ENCODE measurements around the gene CCDC88A.
"Not testable (repeated sequence)": the region's sequence is repeated elsewhere in the genome, so short reads cannot be mapped to it uniquely, and the experiment has no call there.

CCDC88A gene

DNA sequence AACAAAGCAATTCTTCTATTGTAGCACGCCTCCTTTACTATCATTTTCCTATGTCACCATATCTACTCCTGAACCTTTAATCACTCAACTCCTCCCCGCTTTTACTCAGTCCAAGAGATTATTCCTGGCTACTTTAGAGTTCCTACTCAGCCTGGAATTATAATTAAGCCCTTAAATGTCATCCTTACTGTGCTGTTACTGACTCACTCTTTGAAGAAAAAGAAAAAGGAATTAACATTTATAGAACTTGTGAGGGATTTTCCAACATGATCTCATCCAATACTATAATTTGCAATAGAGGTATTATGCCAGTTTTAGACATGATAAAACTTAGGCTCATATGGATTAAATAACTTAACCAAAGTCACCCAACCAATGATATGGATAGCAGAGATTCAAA lies 61.7 kb downstream of the CCDC88A start:
- Histone ChIP-seq H3K36me3 (ENCODE audit: control insufficient read depth in 5 of 5, insufficient read depth in 5 of 5, low read length in 5 of 5) (peaks cover 6 to 10% (median 7%) of the 10 kb centered on the region in 5 donors), H3K4me3 (ENCODE audit: low read depth in 1 of 5, low read length in 5 of 5) (no peak overlapping the region), H3K4me1 (ENCODE audit: control insufficient read depth in 5 of 5, insufficient read depth in 5 of 5, low read length in 5 of 5) (peaks cover 0 to 9% (median 3%) of the 10 kb centered on the region in 5 donors), H3K27me3 (ENCODE audit: control insufficient read depth in 5 of 5, insufficient read depth in 4 of 5, low read length in 5 of 5) (no peaks in the 10 kb centered on the region), H3K9me3 (ENCODE audit: control insufficient read depth in 5 of 5, low read length in 5 of 5) (no peaks in the 10 kb centered on the region), H3K27ac (ENCODE audit: low read depth, low read length) (no peak overlapping the region), H3K9ac (ENCODE audit: low read length in 5 of 5) (no peak overlapping the region)

- H3K4me3 ChIP-seq (ENCODE audit: low read depth in 1 of 5, low read length in 5 of 5), result no peak overlapping the region
- peaks cover 6 to 10% (median 7%) of the 10 kb centered on the region in 5 donors for H3K36me3 ChIP-seq (ENCODE audit: control insufficient read depth in 5 of 5, insufficient read depth in 5 of 5, low read length in 5 of 5)
- peaks cover 0 to 9% (median 3%) of the 10 kb centered on the region in 5 donors for H3K4me1 ChIP-seq (ENCODE audit: control insufficient read depth in 5 of 5, insufficient read depth in 5 of 5, low read length in 5 of 5)
- no peaks in the 10 kb centered on the region for H3K27me3 ChIP-seq (ENCODE audit: control insufficient read depth in 5 of 5, insufficient read depth in 4 of 5, low read length in 5 of 5)
- H3K27ac ChIP-seq (ENCODE audit: low read depth, low read length), result no peak overlapping the region
- H3K9me3 ChIP-seq (ENCODE audit: control insufficient read depth in 5 of 5, low read length in 5 of 5), result no peaks in the 10 kb centered on the region
- no peak overlapping the region for H3K9ac ChIP-seq (ENCODE audit: low read length in 5 of 5)
Measured at GRCh38 chr2:55357164-55357563, 62.5 kb downstream of the CCDC88A start.

DNA sequence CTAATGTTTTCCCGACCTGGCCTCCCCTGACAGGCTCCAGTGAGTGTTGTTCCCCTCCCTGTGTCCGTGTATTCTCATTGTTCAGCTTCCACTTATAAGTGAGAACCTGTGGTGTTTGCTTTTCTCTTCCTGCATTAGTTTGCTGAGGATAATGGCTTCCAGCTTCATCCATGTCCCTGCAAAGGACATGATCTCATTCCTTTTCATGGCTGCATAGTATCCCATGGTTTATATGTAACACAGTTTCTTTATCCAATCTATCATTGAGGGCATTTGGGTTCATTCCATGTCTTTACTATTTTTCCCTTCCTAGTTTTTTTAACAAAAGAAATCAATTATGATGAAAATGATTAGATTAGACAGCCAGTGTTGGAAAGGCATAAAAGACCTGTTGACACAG lies 63.5 kb downstream of the CCDC88A start:
- not testable (repeated sequence) for H3K4me3 ChIP-seq (ENCODE audit: low read depth in 1 of 5, low read length in 5 of 5); H3K27ac ChIP-seq (ENCODE audit: low read depth, low read length)
- peaks cover 7 to 13% (median 10%) of the 10 kb centered on the region in 5 donors for H3K36me3 ChIP-seq (ENCODE audit: control insufficient read depth in 5 of 5, insufficient read depth in 5 of 5, low read length in 5 of 5)

DNA sequence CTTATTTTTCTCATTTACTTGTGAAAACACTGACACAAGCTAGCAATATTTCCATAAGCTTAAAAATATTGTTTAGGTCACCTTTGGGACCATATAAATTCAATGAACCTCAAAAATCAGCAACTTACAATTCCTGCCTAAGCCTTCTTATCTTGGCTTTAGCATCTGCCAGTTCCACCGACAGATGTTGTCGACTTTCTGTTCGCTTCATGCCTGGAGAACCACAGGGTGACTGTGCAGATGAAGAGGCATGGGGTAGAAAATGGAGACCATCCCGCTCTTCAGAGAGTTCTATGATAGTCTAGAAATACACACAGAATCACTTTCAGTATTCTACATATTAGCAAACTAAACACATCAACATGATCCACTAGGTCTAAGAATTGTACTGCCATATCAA lies 64.2 kb downstream of the CCDC88A start:
- peaks cover 7 to 13% (median 10%) of the 10 kb centered on the region in 5 donors for H3K36me3 ChIP-seq (ENCODE audit: control insufficient read depth in 5 of 5, insufficient read depth in 5 of 5, low read length in 5 of 5)
- no peak overlapping the region for H3K27ac ChIP-seq (ENCODE audit: low read depth, low read length)
- peaks cover 0 to 3% (median 2%) of the 10 kb centered on the region in 5 donors for H3K9me3 ChIP-seq (ENCODE audit: control insufficient read depth in 5 of 5, low read length in 5 of 5)
- peaks cover 0 to 9% (median 3%) of the 10 kb centered on the region in 5 donors for H3K4me1 ChIP-seq (ENCODE audit: control insufficient read depth in 5 of 5, insufficient read depth in 5 of 5, low read length in 5 of 5)
- H3K27me3 ChIP-seq (ENCODE audit: control insufficient read depth in 5 of 5, insufficient read depth in 4 of 5, low read length in 5 of 5), result no peaks in the 10 kb centered on the region
- H3K9ac ChIP-seq (ENCODE audit: low read length in 5 of 5), result no peak overlapping the region
- H3K4me3 ChIP-seq (ENCODE audit: low read depth in 1 of 5, low read length in 5 of 5), result no peak overlapping the region

More for the DNA sequence above, 63.5 kb downstream of the CCDC88A start:
- not testable (repeated sequence) for H3K9ac ChIP-seq (ENCODE audit: low read length in 5 of 5); H3K4me1 ChIP-seq (ENCODE audit: control insufficient read depth in 5 of 5, insufficient read depth in 5 of 5, low read length in 5 of 5); H3K9me3 ChIP-seq (ENCODE audit: control insufficient read depth in 5 of 5, low read length in 5 of 5); H3K27me3 ChIP-seq (ENCODE audit: control insufficient read depth in 5 of 5, insufficient read depth in 4 of 5, low read length in 5 of 5)

GRCh38 chr2:55351672-55352071 lies 68.0 kb downstream of the CCDC88A start:
- H3K36me3 ChIP-seq (ENCODE audit: control insufficient read depth in 5 of 5, insufficient read depth in 5 of 5, low read length in 5 of 5), result peaks cover 10 to 19% (median 12%) of the 10 kb centered on the region in 5 donors

DNA sequence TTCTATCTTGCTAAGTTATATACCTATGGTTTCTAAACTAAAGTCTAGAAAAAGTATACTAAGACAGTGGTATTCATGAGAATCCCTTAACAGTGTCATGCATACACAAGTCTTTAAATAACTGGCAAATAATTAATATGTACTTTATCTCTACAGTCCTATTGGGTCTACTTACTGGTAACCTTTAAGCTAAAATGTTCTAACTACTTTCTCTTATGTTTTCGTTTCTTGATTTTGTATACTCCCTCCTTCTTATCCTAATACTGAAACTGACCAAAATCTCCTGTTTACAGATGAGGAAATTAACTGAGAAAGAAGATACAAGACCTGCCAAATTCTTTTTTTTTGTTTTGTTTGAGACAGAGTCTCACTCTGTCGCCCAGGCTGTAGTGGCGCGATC lies 74.6 kb downstream of the CCDC88A start:
- H3K4me1 ChIP-seq (ENCODE audit: control insufficient read depth in 5 of 5, insufficient read depth in 5 of 5, low read length in 5 of 5), result no peaks in the 10 kb centered on the region
- H3K36me3 ChIP-seq (ENCODE audit: control insufficient read depth in 5 of 5, insufficient read depth in 5 of 5, low read length in 5 of 5), result peaks cover 5 to 32% (median 7%) of the 10 kb centered on the region in 5 donors
- no peak overlapping the region for H3K4me3 ChIP-seq (ENCODE audit: low read depth in 1 of 5, low read length in 5 of 5)
- H3K9ac ChIP-seq (ENCODE audit: low read length in 5 of 5), result no peak overlapping the region
- no peaks in the 10 kb centered on the region for H3K9me3 ChIP-seq (ENCODE audit: control insufficient read depth in 5 of 5, low read length in 5 of 5)
- H3K27me3 ChIP-seq (ENCODE audit: control insufficient read depth in 5 of 5, insufficient read depth in 4 of 5, low read length in 5 of 5), result no peaks in the 10 kb centered on the region
- no peak overlapping the region for H3K27ac ChIP-seq (ENCODE audit: low read depth, low read length)

More at GRCh38 chr2:55351672-55352071, 68.0 kb downstream of the CCDC88A start:
- H3K27ac ChIP-seq (ENCODE audit: low read depth, low read length), result no peak overlapping the region
- peaks cover 0 to 3% (median 2%) of the 10 kb centered on the region in 5 donors for H3K9me3 ChIP-seq (ENCODE audit: control insufficient read depth in 5 of 5, low read length in 5 of 5)
- no peaks in the 10 kb centered on the region for H3K27me3 ChIP-seq (ENCODE audit: control insufficient read depth in 5 of 5, insufficient read depth in 4 of 5, low read length in 5 of 5)
- no peak overlapping the region for H3K4me3 ChIP-seq (ENCODE audit: low read depth in 1 of 5, low read length in 5 of 5)
- no peaks in the 10 kb centered on the region for H3K4me1 ChIP-seq (ENCODE audit: control insufficient read depth in 5 of 5, insufficient read depth in 5 of 5, low read length in 5 of 5)
- H3K9ac ChIP-seq (ENCODE audit: low read length in 5 of 5), result no peak overlapping the region

GRCh38 chr2:55338268-55338667 lies 81.4 kb downstream of the CCDC88A start:
- Histone ChIP-seq H3K4me1 (ENCODE audit: control insufficient read depth in 5 of 5, insufficient read depth in 5 of 5, low read length in 5 of 5) (peaks cover 0 to 5% (median 0%) of the 10 kb centered on the region in 5 donors), H3K27ac (ENCODE audit: low read depth, low read length) (no peak overlapping the region)

GRCh38 chr2:55334728-55335127 lies 84.9 kb downstream of the CCDC88A start:
- H3K4me3 ChIP-seq (ENCODE audit: low read depth in 1 of 5, low read length in 5 of 5), result no peak overlapping the region
- H3K4me1 ChIP-seq (ENCODE audit: control insufficient read depth in 5 of 5, insufficient read depth in 5 of 5, low read length in 5 of 5), result peaks cover 0 to 5% (median 0%) of the 10 kb centered on the region in 5 donors
- H3K27ac ChIP-seq (ENCODE audit: low read depth, low read length), result no peak overlapping the region
- no peaks in the 10 kb centered on the region for H3K27me3 ChIP-seq (ENCODE audit: control insufficient read depth in 5 of 5, insufficient read depth in 4 of 5, low read length in 5 of 5)
- no peaks in the 10 kb centered on the region for H3K9me3 ChIP-seq (ENCODE audit: control insufficient read depth in 5 of 5, low read length in 5 of 5)
- H3K36me3 ChIP-seq (ENCODE audit: control insufficient read depth in 5 of 5, insufficient read depth in 5 of 5, low read length in 5 of 5), result peaks cover 2 to 12% (median 6%) of the 10 kb centered on the region in 5 donors
- no peak overlapping the region for H3K9ac ChIP-seq (ENCODE audit: low read length in 5 of 5)

More at GRCh38 chr2:55338268-55338667, 81.4 kb downstream of the CCDC88A start:
- Histone ChIP-seq H3K4me3 (ENCODE audit: low read depth in 1 of 5, low read length in 5 of 5) (no peak overlapping the region), H3K9ac (ENCODE audit: low read length in 5 of 5) (no peak overlapping the region), H3K36me3 (ENCODE audit: control insufficient read depth in 5 of 5, insufficient read depth in 5 of 5, low read length in 5 of 5) (peaks cover under 1 to 10% (median 6%) of the 10 kb centered on the region in 5 donors), H3K27me3 (ENCODE audit: control insufficient read depth in 5 of 5, insufficient read depth in 4 of 5, low read length in 5 of 5) (no peaks in the 10 kb centered on the region), H3K9me3 (ENCODE audit: control insufficient read depth in 5 of 5, low read length in 5 of 5) (no peaks in the 10 kb centered on the region)

GRCh38 chr2:55330541-55331297 lies 88.9 kb downstream of the CCDC88A start:
- peaks cover 0 to 6% (median 0%) of the 10 kb centered on the region in 5 donors for H3K9me3 ChIP-seq (ENCODE audit: control insufficient read depth in 5 of 5, low read length in 5 of 5)
- H3K4me3 ChIP-seq (ENCODE audit: low read depth in 1 of 5, low read length in 5 of 5), result no peak overlapping the region
- H3K9ac ChIP-seq (ENCODE audit: low read length in 5 of 5), result no peak overlapping the region
- peaks cover 7 to 25% (median 13%) of the 10 kb centered on the region in 5 donors for H3K36me3 ChIP-seq (ENCODE audit: control insufficient read depth in 5 of 5, insufficient read depth in 5 of 5, low read length in 5 of 5)
- no peaks in the 10 kb centered on the region for H3K27me3 ChIP-seq (ENCODE audit: control insufficient read depth in 5 of 5, insufficient read depth in 4 of 5, low read length in 5 of 5)
- no peak overlapping the region for H3K27ac ChIP-seq (ENCODE audit: low read depth, low read length)
- H3K4me1 ChIP-seq (ENCODE audit: control insufficient read depth in 5 of 5, insufficient read depth in 5 of 5, low read length in 5 of 5), result no peaks in the 10 kb centered on the region

- no peak overlapping the region for H3K27ac ChIP-seq (ENCODE audit: low read depth, low read length)
- H3K9me3 ChIP-seq (ENCODE audit: control insufficient read depth in 5 of 5, low read length in 5 of 5), result peaks cover 0 to 6% (median 0%) of the 10 kb centered on the region in 5 donors
- no peak overlapping the region for H3K9ac ChIP-seq (ENCODE audit: low read length in 5 of 5)
- peaks cover 5 to 25% (median 10%) of the 10 kb centered on the region in 5 donors for H3K36me3 ChIP-seq (ENCODE audit: control insufficient read depth in 5 of 5, insufficient read depth in 5 of 5, low read length in 5 of 5)
- no peak overlapping the region for H3K4me3 ChIP-seq (ENCODE audit: low read depth in 1 of 5, low read length in 5 of 5)
- H3K4me1 ChIP-seq (ENCODE audit: control insufficient read depth in 5 of 5, insufficient read depth in 5 of 5, low read length in 5 of 5), result no peaks in the 10 kb centered on the region
- H3K27me3 ChIP-seq (ENCODE audit: control insufficient read depth in 5 of 5, insufficient read depth in 4 of 5, low read length in 5 of 5), result no peaks in the 10 kb centered on the region
Measured at GRCh38 chr2:55327470-55328230, 92.0 kb downstream of the CCDC88A start.
